Smooth muscle cell (in vitro differentiated cells): ENCODE measurements around the gene RGS9. TPM values are rescaled to one million over a fixed set of nuclear protein-coding genes. Genes with fewer than 3 reads are reported as not detected.

Experiments used
- DNase-seq: peaks from one replicate; lab custom pipeline; 2025; ENCODE audit not compliant: unreplicated experiment; lab: John Stamatoyannopoulos, UW
- H2AFZ ChIP-seq: fragments of 200-600 bp; sonication (generic); 2 replicates; pipeline ENCODE4 v1.6.0; 2016; ENCODE audit warnings: antibody characterized with exemption, low read depth, mild to moderate bottlenecking
- H3F3A ChIP-seq: fragments of 200-600 bp; sonication (generic); 2 replicates; pipeline ENCODE4 v1.6.0; 2017; ENCODE audit warnings: antibody characterized with exemption, low read depth
- H3K27ac ChIP-seq: fragments of 200-600 bp; sonication (generic); 2 replicates; pipeline ENCODE4 v1.5.1; 2016; ENCODE audit warnings: low read depth, mild to moderate bottlenecking
- H3K27me3 ChIP-seq: fragments of 200-600 bp; sonication (generic); 2 replicates; pipeline ENCODE4 v1.6.1; 2016; ENCODE audit warnings: low read depth, mild to moderate bottlenecking
- H3K36me3 ChIP-seq: fragments of 200-600 bp; sonication (generic); 2 replicates; pipeline ENCODE4 v1.5.1; 2016; ENCODE audit warnings: low read depth
- H3K4me1 ChIP-seq: fragments of 200-600 bp; sonication (generic); 2 replicates; pipeline ENCODE4 v1.5.1; 2016; ENCODE audit warnings: low read depth
- H3K4me2 ChIP-seq: fragments of 200-600 bp; sonication (generic); 2 replicates; pipeline ENCODE4 v1.6.0; 2016; ENCODE audit warnings: mild to moderate bottlenecking
- H3K4me3 ChIP-seq: fragments of 200-600 bp; sonication (generic); 2 replicates; pipeline ENCODE4 v1.5.1; 2016; ENCODE audit warnings: mild to moderate bottlenecking
- H3K79me2 ChIP-seq: fragments of 200-600 bp; sonication (generic); 2 replicates; pipeline ENCODE4 v1.6.0; 2016; ENCODE audit warnings: low read depth, mild to moderate bottlenecking
- H3K9ac ChIP-seq: fragments of 200-600 bp; sonication (generic); 2 replicates; pipeline ENCODE4 v1.6.0; 2016; ENCODE audit warnings: low read depth
- H3K9me3 ChIP-seq: fragments of 200-600 bp; sonication (generic); replicated peaks from 2 replicates; pipeline ENCODE4 v1.5.1; 2016; ENCODE audit warnings: low read depth
- H4K20me1 ChIP-seq: fragments of 200-600 bp; sonication (generic); 2 replicates; pipeline ENCODE4 v1.6.0; 2016; ENCODE audit warnings: low read depth
- CTCF ChIP-seq: fragments of 200-600 bp; sonication (generic); IDR thresholded peaks from 2 replicates; pipeline ENCODE4 v1.5.1; 2017; ENCODE audit warnings: borderline replicate concordance, mild to moderate bottlenecking, antibody characterized with exemption; ENCODE audit not compliant: insufficient read depth, poor library complexity, severe bottlenecking
- WGBS: methylation state at CpG from one replicate; pipeline ENCODE4 v1.1.7; 2016; ENCODE audit warnings: low lambda C conversion rate; 5-methylcytosine and 5-hydroxymethylcytosine counted together
- polyA plus RNA-seq: library from polyadenylated mRNA; unstranded; fragments of >200 nt; fragmentation: Nextera tagmentation; extraction: Ambion mirVana; gene quantifications from 2 replicates; pipeline ENCODE4 v1.2.1, GENCODE V29; 2016
- total RNA-seq: library from RNA; depleted of rRNA; stranded (reverse); fragments of >200 nt; gene quantifications from 2 replicates; pipeline ENCODE4 v1.2.3, GENCODE V29; 2014

RGS9 gene
- total and polyA plus RNA-seq, 2 experiments from 2014 or later: 16.3 to 18.8 TPM

- no peaks in the 10 kb centered on the region for H4K20me1 ChIP-seq
- H3K4me3 ChIP-seq: no peak overlapping the region
- no peak overlapping the region for H2AFZ ChIP-seq
- no peaks in the 10 kb centered on the region for H3K79me2 ChIP-seq
- H3K27me3 ChIP-seq: no peaks in the 10 kb centered on the region
- H3K9ac ChIP-seq: no peak overlapping the region
- 96% methylated on average over 5 of the region's 5 CpGs for WGBS
- H3K36me3 ChIP-seq: no peaks in the 10 kb centered on the region
- peaks cover 4% of the 10 kb centered on the region for H3F3A ChIP-seq
- no peak overlapping the region for H3K27ac ChIP-seq
- H3K9me3 ChIP-seq: no peaks in the 10 kb centered on the region
- no peak overlapping the region for H3K4me2 ChIP-seq
- no peak for DNase-seq
- peaks cover 4% of the 10 kb centered on the region for H3K4me1 ChIP-seq
- no peak for TF ChIP-seq CTCF
Measured at GRCh38 chr17:65102235-65102634, 34.9 kb upstream of the RGS9 start.

- Histone ChIP-seq H3K9ac (no peak overlapping the region), H3K79me2 (no peaks in the 10 kb centered on the region), H3K4me3 (no peak overlapping the region), H3K4me1 (peaks cover 4% of the 10 kb centered on the region), H2AFZ (no peak overlapping the region), H3K27me3 (no peaks in the 10 kb centered on the region), H3F3A (peaks cover 4% of the 10 kb centered on the region), H3K36me3 (no peaks in the 10 kb centered on the region), H3K27ac (no peak overlapping the region), H4K20me1 (no peaks in the 10 kb centered on the region), H3K4me2 (no peak overlapping the region), H3K9me3 (no peaks in the 10 kb centered on the region)
- TF ChIP-seq CTCF: no peak
- DNase-seq: no peak
- WGBS: 53% methylated on average over 5 of the region's 5 CpGs
Measured at GRCh38 chr17:65102788-65103187, 34.4 kb upstream of the RGS9 start.

DNA sequence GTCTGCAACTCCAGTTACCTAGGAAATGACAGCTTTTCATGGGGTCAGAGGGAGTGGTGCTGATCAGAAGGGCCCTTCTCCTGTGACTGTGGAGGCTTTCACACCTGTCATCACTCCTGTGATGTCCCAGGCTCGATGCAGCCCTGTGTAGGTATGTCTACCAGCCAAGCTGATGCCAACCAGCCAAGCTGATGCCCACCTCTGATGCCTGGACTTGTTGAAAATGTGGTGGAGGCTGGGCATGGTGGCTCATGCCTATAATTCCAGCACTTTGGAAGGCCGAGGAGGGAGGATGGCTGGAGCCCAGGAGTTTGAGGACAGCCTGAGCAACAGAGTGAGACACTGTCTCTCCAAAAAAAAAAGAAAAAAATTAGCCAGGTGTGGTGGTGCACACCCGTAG, 33.7 kb upstream of the RGS9 start:
- Histone ChIP-seq H3K27ac (no peak overlapping the region), H3K9ac (no peak overlapping the region), H4K20me1 (no peaks in the 10 kb centered on the region), H3K27me3 (no peaks in the 10 kb centered on the region), H3K36me3 (no peaks in the 10 kb centered on the region), H2AFZ (no peak overlapping the region), H3K9me3 (no peaks in the 10 kb centered on the region), H3K4me1 (peaks cover 4% of the 10 kb centered on the region), H3K4me2 (no peak overlapping the region), H3K79me2 (no peaks in the 10 kb centered on the region), H3K4me3 (no peak overlapping the region), H3F3A (peaks cover 4% of the 10 kb centered on the region)
- 81% methylated on average over 3 of the region's 3 CpGs for WGBS
- DNase-seq: no peak
- TF ChIP-seq CTCF: no peak

DNA sequence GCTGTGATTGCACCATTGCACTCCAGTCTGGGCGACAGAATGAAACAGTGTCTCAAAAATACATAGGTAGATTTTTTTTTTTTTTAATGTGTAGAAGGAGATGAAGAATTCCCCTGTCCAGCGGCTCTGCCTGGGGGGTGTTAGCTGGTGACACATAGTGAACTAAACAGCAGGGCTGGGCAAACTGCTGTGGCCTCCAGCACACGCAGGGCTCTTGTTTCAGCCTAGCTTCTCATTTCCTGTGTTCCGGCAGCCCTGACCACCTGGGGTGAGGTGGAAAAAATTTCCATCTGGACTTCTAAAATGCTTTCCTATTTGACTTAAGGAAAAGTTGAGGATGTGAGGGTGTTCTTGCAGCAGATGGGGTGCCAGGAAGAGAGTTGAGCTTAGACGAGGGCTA, 33.3 kb upstream of the RGS9 start:
- Histone ChIP-seq H3K4me3 (no peak overlapping the region), H3K9ac (no peak overlapping the region), H3K79me2 (no peaks in the 10 kb centered on the region), H3F3A (peaks cover 4% of the 10 kb centered on the region), H3K27me3 (no peaks in the 10 kb centered on the region), H3K4me1 (peaks cover 4% of the 10 kb centered on the region), H2AFZ (no peak overlapping the region), H3K36me3 (no peaks in the 10 kb centered on the region), H4K20me1 (no peaks in the 10 kb centered on the region), H3K27ac (no peak overlapping the region), H3K4me2 (no peak overlapping the region), H3K9me3 (no peaks in the 10 kb centered on the region)
- no peak for TF ChIP-seq CTCF
- 91% methylated on average over 5 of the region's 5 CpGs for WGBS
- DNase-seq: no peak
